ENCODE results near the gene OCA2. TPM values are rescaled to one million over a fixed set of nuclear protein-coding genes. Genes with fewer than 3 reads are reported as not detected.

Gene OCA2
- total and polyA plus RNA-seq, 12 donors, result 0.13 to 0.44 (median 0.23) TPM; not detected in 7

- peaks cover 13 to 16% of the 10 kb centered on the region in 2 donors for H3K4me1 ChIP-seq (replicated peaks in 1 of 2)
- intact Hi-C loops (cut with DNase I), result no loop called here
- H3K27me3 ChIP-seq, result peaks cover 5% of the 10 kb centered on the region
- no peaks in the 10 kb centered on the region for H3K9me3 ChIP-seq (replicated peaks in 1 of 3)
- peaks cover 0 to 18% of the 10 kb centered on the region in 2 donors for H3K36me3 ChIP-seq (replicated peaks in 1 of 2)
- DNase-seq, result no peak
- no peak overlapping the region for H3K27ac ChIP-seq
- H3K4me3 ChIP-seq, result peak overlapping the region in 1 of 4 donors; percentile 59
- TF ChIP-seq POLR2A (IDR thresholded peaks at IDR 0.05), result no peak
- no peak for TF ChIP-seq CTCF (IDR thresholded peaks at IDR 0.05)
- 43 to 57% (median 48%) methylated on average over 7 to 8 of the region's 8 CpGs for WGBS, 4 donors
Measured at GRCh38 chr15:28107904-28108275, 8.8 kb upstream of the OCA2 start.

GRCh38 chr15:28107111-28107903, 8.2 kb upstream of the OCA2 start:
- Histone ChIP-seq H3K4me3 (peak overlapping the region in 2 of 4 donors; percentile 37 to 59), H3K27ac (no peak overlapping the region), H3K4me1 (replicated peaks in 1 of 2) (peaks cover 13 to 16% of the 10 kb centered on the region in 2 donors), H3K36me3 (replicated peaks in 1 of 2) (peaks cover 0 to 12% of the 10 kb centered on the region in 2 donors), H3K27me3 (peaks cover 5% of the 10 kb centered on the region), H3K9me3 (replicated peaks in 1 of 3) (no peaks in the 10 kb centered on the region)
- WGBS, 4 donors, result 0 to 7% (median 4%) methylated on average over 14 to 63 of the region's 63 CpGs
- DNase-seq, result peak in 1 of 7 donors; percentile 16
- no peak for TF ChIP-seq POLR2A (IDR thresholded peaks at IDR 0.05)
- no peak for TF ChIP-seq CTCF (IDR thresholded peaks at IDR 0.05)
- intact Hi-C loops (cut with DNase I), result no loop called here

GRCh38 chr15:28106294-28107110, 7.4 kb upstream of the OCA2 start:
- intact Hi-C loops (cut with DNase I), result no loop called here
- WGBS, 4 donors, result 4 to 35% (median 13%) methylated on average over 12 to 81 of the region's 81 CpGs
- peaks cover 13 to 16% of the 10 kb centered on the region in 2 donors for H3K4me1 ChIP-seq (replicated peaks in 1 of 2)

More at GRCh38 chr15:28106294-28107110, 7.4 kb upstream of the OCA2 start:
- Histone ChIP-seq H3K4me3 (peak overlapping the region in 2 of 4 donors; percentile 37 to 59), H3K9me3 (replicated peaks in 1 of 3) (no peaks in the 10 kb centered on the region), H3K27me3 (peaks cover 5% of the 10 kb centered on the region), H3K36me3 (replicated peaks in 1 of 2) (peaks cover 0 to 4% of the 10 kb centered on the region in 2 donors), H3K27ac (no peak overlapping the region)
- TF ChIP-seq CTCF (IDR thresholded peaks at IDR 0.05) (no peak), POLR2A (IDR thresholded peaks at IDR 0.05) (no peak)
- DNase-seq, result peak in 1 of 7 donors; percentile 19
